H9 (cell line): Measurements from ENCODE around the gene EXOC3. TPM values are rescaled to one million over a fixed set of nuclear protein-coding genes. Genes with fewer than 3 reads are reported as not detected.

ENCODE experiments used
- DNase-seq: peaks from one replicate; pipeline ENCODE4 v3.0.0-alpha.2; 2017
- H2AFZ ChIP-seq: one replicate; pipeline ENCODE4 v1.6.1; 2013; ENCODE audit warnings: mild to moderate bottlenecking, low read length, control low read depth, moderate library complexity
- H2AK5ac ChIP-seq: 2 replicates; pipeline ENCODE4 v1.6.1; 2013; ENCODE audit warnings: low read length, control low read depth, mixed read lengths; ENCODE audit not compliant: insufficient read length
- H2BK120ac ChIP-seq: one replicate; pipeline ENCODE4 v1.6.1; 2013; ENCODE audit warnings: low read depth, mild to moderate bottlenecking, low read length, control low read depth, inconsistent platforms; ENCODE audit not compliant: poor library complexity, severe bottlenecking
- H2BK12ac ChIP-seq: 2 replicates; pipeline ENCODE4 v1.6.1; 2013; ENCODE audit warnings: low read length, control low read depth, mixed read lengths, low read depth; ENCODE audit not compliant: insufficient read length
- H2BK15ac ChIP-seq: 2 replicates; pipeline ENCODE4 v1.6.1; 2013; ENCODE audit warnings: low read depth, low read length, control low read depth
- H2BK20ac ChIP-seq: one replicate; pipeline ENCODE4 v1.6.1; 2013; ENCODE audit warnings: low read depth, mild to moderate bottlenecking, low read length, control low read depth, inconsistent platforms; ENCODE audit not compliant: poor library complexity, severe bottlenecking
- H2BK5ac ChIP-seq: 2 replicates; pipeline ENCODE4 v1.6.1; 2013; ENCODE audit warnings: low read length, control low read depth, mixed read lengths; ENCODE audit not compliant: insufficient read length
- H3K14ac ChIP-seq: 2 replicates; pipeline ENCODE4 v1.6.1; 2013; ENCODE audit warnings: low read length, control low read depth; ENCODE audit not compliant: insufficient read depth
- H3K18ac ChIP-seq: 2 replicates; pipeline ENCODE4 v1.6.1; 2013; ENCODE audit warnings: low read depth, mild to moderate bottlenecking, mixed read lengths, low read length, control low read depth; ENCODE audit not compliant: insufficient read length
- H3K23ac ChIP-seq: 2 replicates; pipeline ENCODE4 v1.6.1; 2013; ENCODE audit warnings: low read length, control low read depth, mixed read lengths, low read depth; ENCODE audit not compliant: insufficient read length
- H3K23me2 ChIP-seq: 2 replicates; pipeline ENCODE4 v1.6.1; 2013; ENCODE audit warnings: low read depth, mild to moderate bottlenecking, mixed read lengths, low read length, control low read depth; ENCODE audit not compliant: insufficient read length, poor library complexity, severe bottlenecking
- H3K27ac ChIP-seq: 2 replicates; pipeline ENCODE4 v1.5.1; 2013; ENCODE audit warnings: low read length, control low read depth, mixed read lengths, low read depth; ENCODE audit not compliant: insufficient read length
- H3K27me3 ChIP-seq: 2 replicates; pipeline ENCODE4 v1.6.1; 2013; ENCODE audit warnings: low read length, control low read depth, inconsistent platforms; ENCODE audit not compliant: insufficient read depth
- H3K4ac ChIP-seq: 2 replicates; pipeline ENCODE4 v1.6.1; 2013; ENCODE audit warnings: low read depth, mild to moderate bottlenecking, control low read depth, inconsistent platforms, low read length, moderate library complexity
- H3K4me1 ChIP-seq: 2 replicates; pipeline ENCODE4 v1.6.1; 2013; ENCODE audit warnings: low read length, control low read depth, inconsistent platforms; ENCODE audit not compliant: insufficient read depth
- H3K4me2 ChIP-seq: 2 replicates; pipeline ENCODE4 v1.6.1; 2013; ENCODE audit warnings: low read length, control low read depth, mixed read lengths; ENCODE audit not compliant: insufficient read length, insufficient read depth
- H3K56ac ChIP-seq: 2 replicates; pipeline ENCODE4 v1.6.1; 2013; ENCODE audit warnings: low read depth, mild to moderate bottlenecking, mixed read lengths, low read length, control low read depth; ENCODE audit not compliant: insufficient read length
- H3K79me1 ChIP-seq: 2 replicates; pipeline ENCODE4 v1.6.1; 2013; ENCODE audit warnings: low read depth, mild to moderate bottlenecking, moderate library complexity, low read length, control low read depth, inconsistent platforms; ENCODE audit not compliant: insufficient read depth, poor library complexity, severe bottlenecking
- H3K79me2 ChIP-seq: 2 replicates; pipeline ENCODE4 v1.6.1; 2013; ENCODE audit warnings: low read length, control low read depth, inconsistent platforms; ENCODE audit not compliant: insufficient read depth
- H3K9ac ChIP-seq: 2 replicates; pipeline ENCODE4 v1.6.1; 2013; ENCODE audit warnings: low read length, control low read depth, mixed read lengths; ENCODE audit not compliant: insufficient read length; ENCODE audit errors: extremely low read depth
- H3K9me3 ChIP-seq: one replicate; pipeline ENCODE4 v1.6.1; 2013; ENCODE audit warnings: low read depth, low read length, inconsistent platforms; ENCODE audit not compliant: control insufficient read depth
- H3T11ph ChIP-seq: one replicate; pipeline ENCODE4 v1.6.1; 2013; ENCODE audit warnings: mild to moderate bottlenecking, low read length, control low read depth, inconsistent platforms
- H4K20me1 ChIP-seq: one replicate; pipeline ENCODE4 v1.6.1; 2013; ENCODE audit not compliant: control insufficient read depth, insufficient read length, insufficient read depth
- H4K5ac ChIP-seq: 2 replicates; pipeline ENCODE4 v1.6.1; 2013; ENCODE audit warnings: low read depth, mild to moderate bottlenecking, mixed read lengths, low read length, control low read depth; ENCODE audit not compliant: insufficient read length
- H4K8ac ChIP-seq: replicated peaks from 2 replicates; pipeline ENCODE4 v1.6.1; 2013; ENCODE audit warnings: low read length, control low read depth, mixed read lengths, low read depth; ENCODE audit not compliant: insufficient read length
- H4K91ac ChIP-seq: 2 replicates; pipeline ENCODE4 v1.6.1; 2013; ENCODE audit warnings: low read depth, mild to moderate bottlenecking, moderate library complexity, mixed read lengths, low read length, control low read depth; ENCODE audit not compliant: insufficient read length
- H3K27ac Mint-ChIP-seq, 3 experiments: 2 replicates in 2 of 3; 3 replicates in 1 of 3; pipeline ENCODE4 v1.8.0; 2020 to 2021; ENCODE audit warnings: mixed read lengths in 3 of 3, mild to moderate bottlenecking in 1 of 3, moderate library complexity in 1 of 3
- H3K27me3 Mint-ChIP-seq: 2 replicates; pipeline ENCODE4 v1.8.0; 2021; ENCODE audit warnings: low read depth, mild to moderate bottlenecking, moderate library complexity, mixed read lengths
- H3K36me3 Mint-ChIP-seq, 3 experiments: 2 replicates in 2 of 3; 3 replicates in 1 of 3; pipeline ENCODE4 v1.8.0; 2020 to 2021; ENCODE audit warnings: low read depth in 3 of 3, mixed read lengths in 3 of 3; ENCODE audit not compliant: insufficient read depth in 1 of 3
- H3K4me1 Mint-ChIP-seq, 2 experiments: 2 replicates each; pipeline ENCODE4 v1.8.0; 2020; ENCODE audit warnings: mixed read lengths in 2 of 2
- H3K4me3 Mint-ChIP-seq, 2 experiments: 2 replicates in 1 of 2; 3 replicates in 1 of 2; pipeline ENCODE4 v1.8.0; 2020 to 2021; ENCODE audit warnings: mild to moderate bottlenecking in 2 of 2, mixed read lengths in 2 of 2, moderate library complexity in 1 of 2
- H3K9me3 Mint-ChIP-seq, 2 experiments: 2 replicates in 1 of 2; 3 replicates in 1 of 2; pipeline ENCODE4 v1.8.0; 2020; ENCODE audit warnings: mild to moderate bottlenecking in 2 of 2, mixed read lengths in 2 of 2, moderate library complexity in 1 of 2
- WGBS: extraction: QIAGEN DNeasy Blood & Tissue Kit; methylation state at CpG from one replicate; pipeline ENCODE4 v1.1.7; 2013; ENCODE audit warnings: missing lambda C conversion rate, low lambda C conversion rate, mixed read lengths; ENCODE audit not compliant: insufficient read length; ENCODE audit errors: extremely low coverage; 5-methylcytosine and 5-hydroxymethylcytosine counted together
- total RNA-seq: library from RNA; stranded (reverse); gene quantifications from 2 replicates; pipeline ENCODE4 v1.2.1, GENCODE V29; 2021
- TF ChIP-seq, protein P1 (sequence below): fragments of 200-600 bp; sonication (generic); conservative IDR thresholded peaks from 3 replicates; pipeline ENCODE4 v1.8.0; 2021; ENCODE audit warnings: antibody characterized with exemption, mild to moderate bottlenecking

EXOC3 gene
- total RNA-seq, 1 experiment from 2014 or later, result 36.7 TPM

DNA sequence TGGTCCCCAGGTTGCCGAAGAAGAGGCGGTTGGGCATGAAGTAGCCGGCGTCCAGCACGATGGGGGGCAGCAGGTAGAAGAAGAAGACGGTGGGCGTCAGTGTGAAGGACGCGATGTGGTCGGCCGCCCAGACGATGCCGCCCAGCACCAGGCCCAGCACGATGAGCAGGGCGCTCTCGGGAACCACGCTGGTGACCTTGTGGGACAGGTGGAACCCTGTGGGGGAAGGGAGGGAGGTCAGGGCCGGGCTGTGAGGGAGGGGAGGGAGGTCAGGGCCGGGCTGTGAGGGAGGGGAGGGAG, 48.8 kb downstream of the EXOC3 start:
- Mint-ChIP-seq H3K27ac (no peak overlapping the region), H3K9me3 (no peaks in the 10 kb centered on the region; a peak in 1 of 5 replicates), H3K4me1 (peaks cover 9 to 21% of the 10 kb centered on the region in 2 experiments), H3K36me3 (no peaks in the 10 kb centered on the region; a peak in 1 of 7 replicates), H3K27me3 (peaks cover 43% of the 10 kb centered on the region), H3K4me3 (no peak overlapping the region)
- no peak overlapping the region for H2BK5ac ChIP-seq
- H3K9me3 ChIP-seq, result no peaks in the 10 kb centered on the region
- DNase-seq, result no peak
- no peak overlapping the region for H2AK5ac ChIP-seq
- no peak overlapping the region for H3K27ac ChIP-seq
- no peak overlapping the region for H3K56ac ChIP-seq
- no peak overlapping the region for H2BK12ac ChIP-seq
- no peak overlapping the region for H3K23ac ChIP-seq
- no peak overlapping the region for H3K4me2 ChIP-seq
- H4K20me1 ChIP-seq, result no peaks in the 10 kb centered on the region
- no peaks in the 10 kb centered on the region for H3K23me2 ChIP-seq
- H2BK15ac ChIP-seq, result no peak overlapping the region
- H2BK120ac ChIP-seq, result no peak overlapping the region
- no peaks in the 10 kb centered on the region for H3K79me1 ChIP-seq
- no peak overlapping the region for H3T11ph ChIP-seq
- no peak overlapping the region for H3K4ac ChIP-seq
- no CpG with 5 or more reads among the region's 19 CpGs for WGBS
- H2BK20ac ChIP-seq, result no peak overlapping the region
- no peak overlapping the region for H4K5ac ChIP-seq
- no peaks in the 10 kb centered on the region for H3K79me2 ChIP-seq
- peaks cover 34% of the 10 kb centered on the region; the same call in 1 of the 2 replicates for H3K27me3 ChIP-seq
- no peak overlapping the region for H3K9ac ChIP-seq
- H3K18ac ChIP-seq, result no peak overlapping the region
- no peak overlapping the region for H4K8ac ChIP-seq
- no peak overlapping the region for H4K91ac ChIP-seq
- H3K4me1 ChIP-seq, result no peaks in the 10 kb centered on the region; the same call in 1 of the 2 replicates
- H3K14ac ChIP-seq, result no peak overlapping the region
- TF ChIP-seq, protein P1, sequence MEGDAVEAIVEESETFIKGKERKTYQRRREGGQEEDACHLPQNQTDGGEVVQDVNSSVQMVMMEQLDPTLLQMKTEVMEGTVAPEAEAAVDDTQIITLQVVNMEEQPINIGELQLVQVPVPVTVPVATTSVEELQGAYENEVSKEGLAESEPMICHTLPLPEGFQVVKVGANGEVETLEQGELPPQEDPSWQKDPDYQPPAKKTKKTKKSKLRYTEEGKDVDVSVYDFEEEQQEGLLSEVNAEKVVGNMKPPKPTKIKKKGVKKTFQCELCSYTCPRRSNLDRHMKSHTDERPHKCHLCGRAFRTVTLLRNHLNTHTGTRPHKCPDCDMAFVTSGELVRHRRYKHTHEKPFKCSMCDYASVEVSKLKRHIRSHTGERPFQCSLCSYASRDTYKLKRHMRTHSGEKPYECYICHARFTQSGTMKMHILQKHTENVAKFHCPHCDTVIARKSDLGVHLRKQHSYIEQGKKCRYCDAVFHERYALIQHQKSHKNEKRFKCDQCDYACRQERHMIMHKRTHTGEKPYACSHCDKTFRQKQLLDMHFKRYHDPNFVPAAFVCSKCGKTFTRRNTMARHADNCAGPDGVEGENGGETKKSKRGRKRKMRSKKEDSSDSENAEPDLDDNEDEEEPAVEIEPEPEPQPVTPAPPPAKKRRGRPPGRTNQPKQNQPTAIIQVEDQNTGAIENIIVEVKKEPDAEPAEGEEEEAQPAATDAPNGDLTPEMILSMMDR, result no peak
- H2AFZ ChIP-seq, result no peak overlapping the region
